ENCODE measurements around the gene CYP1B1. TPM values are rescaled to one million over a fixed set of nuclear protein-coding genes. Genes with fewer than 3 reads are reported as not detected.

The CYP1B1 gene
- total RNA-seq, 1 experiment from 2014 or later, result not detected

DNA sequence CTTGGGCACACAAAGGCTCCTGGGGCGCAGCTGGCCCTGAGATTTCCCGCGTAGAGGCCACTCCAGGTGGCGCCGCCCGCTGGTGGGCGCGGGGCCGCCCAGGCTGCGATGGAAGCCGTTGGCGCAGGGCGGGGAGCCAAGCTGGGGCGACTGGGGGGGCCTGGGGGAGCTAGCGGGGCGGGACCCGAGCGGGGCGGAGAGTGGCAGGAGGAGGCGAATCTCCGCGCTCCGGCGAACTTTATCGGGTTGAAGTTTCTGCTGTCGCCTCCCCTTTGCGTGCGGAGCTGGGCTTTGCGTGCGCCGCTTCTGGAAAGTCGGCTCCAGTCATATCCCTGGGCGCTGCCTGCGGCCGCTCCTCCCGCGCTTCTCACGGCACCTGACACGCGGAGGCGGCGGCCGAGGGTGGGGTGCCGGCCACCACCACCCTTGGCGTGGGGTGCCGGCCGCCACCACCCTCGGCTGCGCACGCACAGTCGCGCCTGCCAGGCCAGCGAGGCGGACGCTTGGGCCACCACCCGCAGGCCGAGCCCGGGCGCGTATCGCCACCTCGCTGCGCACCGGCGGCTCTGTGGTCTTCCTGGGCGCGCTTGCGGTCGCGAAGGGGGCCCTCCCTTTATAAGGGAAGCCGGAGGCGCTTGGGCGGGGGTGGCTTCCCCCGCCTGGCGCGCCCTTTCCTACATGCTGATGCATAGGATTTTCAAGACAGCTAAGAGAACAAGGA is 919 bp upstream of the CYP1B1 start:
- no peak for DNase-seq (ENCODE audit: low read depth)

- DNase-seq (ENCODE audit: low read depth), result no peak
These were observed 280 bp upstream of the CYP1B1 start for GRCh38 chr2:38076152-38076709.

- no peak for DNase-seq (ENCODE audit: low read depth)
These were observed 1.0 kb downstream of the CYP1B1 start for GRCh38 chr2:38074764-38075506.

DNA sequence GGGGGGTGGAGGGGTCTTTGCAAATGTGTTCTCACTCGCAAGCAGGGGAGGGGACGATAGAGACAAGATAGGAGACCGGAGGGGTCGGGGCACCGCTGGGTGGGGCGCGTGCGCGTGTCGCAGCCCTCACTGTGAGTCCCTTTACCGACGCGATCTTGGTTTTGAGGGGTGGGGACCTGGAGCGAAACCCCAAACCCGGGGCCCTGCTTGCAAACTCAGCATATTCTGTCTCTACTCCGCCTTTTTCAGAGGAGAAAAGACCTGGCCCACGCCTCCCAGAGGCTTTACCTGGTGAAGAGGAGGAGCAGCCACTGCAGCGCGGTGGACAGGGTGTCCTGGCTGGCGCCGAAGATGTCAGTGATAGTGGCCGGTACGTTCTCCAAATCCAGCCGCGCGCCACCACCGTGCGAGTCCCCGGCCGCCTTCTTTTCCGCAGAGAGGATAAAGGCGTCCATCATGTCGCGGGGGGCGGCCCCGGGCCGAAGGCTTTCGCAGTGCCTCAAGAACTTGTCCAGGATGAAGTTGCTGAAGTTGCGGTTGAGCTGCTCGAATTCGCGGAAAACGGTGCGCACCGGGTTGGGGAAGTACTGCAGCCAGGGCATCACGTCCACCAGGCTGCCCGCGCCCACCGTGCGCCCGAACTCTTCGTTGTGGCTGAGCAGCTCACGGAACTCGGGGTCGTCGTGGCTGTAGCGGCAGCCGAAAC is 1.7 kb downstream of the CYP1B1 start:
- DNase-seq (ENCODE audit: low read depth), result no peak

- DNase-seq (ENCODE audit: low read depth), result no peak
These were observed 2.5 kb downstream of the CYP1B1 start for GRCh38 chr2:38073211-38074057.

DNA sequence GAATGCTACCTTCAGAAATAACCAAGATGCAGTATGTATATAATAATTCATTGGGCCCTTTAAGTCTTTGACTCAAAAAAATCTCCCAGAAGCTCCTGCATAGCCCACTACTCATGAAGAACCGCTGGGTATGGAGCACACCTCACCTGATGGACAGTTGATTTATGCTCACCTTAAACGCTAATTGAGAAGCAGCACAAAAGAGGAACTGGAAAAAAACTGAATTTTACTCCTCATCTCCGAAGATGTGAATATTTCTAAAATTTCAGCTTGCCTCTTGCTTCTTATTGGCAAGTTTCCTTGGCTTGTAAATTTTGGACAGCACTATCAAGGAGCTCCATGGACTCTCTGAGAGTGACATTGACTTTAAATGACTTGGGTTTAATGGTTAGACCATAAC is 5.5 kb downstream of the CYP1B1 start:
- no peak for DNase-seq (ENCODE audit: low read depth)

- DNase-seq (ENCODE audit: low read depth), result no peak
These were observed 7.7 kb downstream of the CYP1B1 start for GRCh38 chr2:38068234-38068633.

DNA sequence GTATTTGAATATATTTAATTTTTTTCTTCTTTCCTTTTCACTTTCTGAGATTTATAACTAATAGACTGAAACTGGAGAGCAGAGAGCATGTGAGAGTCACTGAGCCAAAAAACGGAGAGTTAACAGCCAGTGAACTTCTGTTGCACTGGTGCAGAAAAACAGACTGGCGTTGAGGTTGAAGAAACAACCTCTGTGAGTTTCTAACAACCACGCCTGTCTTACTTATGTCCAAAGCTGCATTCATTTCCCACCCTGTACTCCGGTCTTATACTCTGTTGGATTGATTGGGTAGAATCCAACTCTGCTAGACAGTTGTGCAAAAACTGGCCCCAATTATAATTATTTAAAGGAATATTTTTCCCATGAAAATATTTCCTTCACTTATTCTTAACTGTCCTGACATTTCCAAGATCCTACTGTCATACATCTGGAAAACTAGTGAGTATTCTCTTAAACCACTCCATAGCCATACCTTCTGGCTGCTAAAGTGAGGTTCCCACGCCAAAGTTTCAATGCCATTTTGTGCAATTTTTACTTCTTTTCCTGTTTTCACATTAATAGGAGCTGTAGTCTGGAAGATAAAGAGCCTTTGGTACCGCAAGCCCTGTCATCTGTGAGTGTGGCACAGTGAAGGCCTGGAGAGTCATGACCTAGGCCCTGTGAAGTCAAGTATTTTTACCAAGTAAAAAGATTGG is 9.4 kb downstream of the CYP1B1 start:
- no peak for DNase-seq (ENCODE audit: low read depth)

DNA sequence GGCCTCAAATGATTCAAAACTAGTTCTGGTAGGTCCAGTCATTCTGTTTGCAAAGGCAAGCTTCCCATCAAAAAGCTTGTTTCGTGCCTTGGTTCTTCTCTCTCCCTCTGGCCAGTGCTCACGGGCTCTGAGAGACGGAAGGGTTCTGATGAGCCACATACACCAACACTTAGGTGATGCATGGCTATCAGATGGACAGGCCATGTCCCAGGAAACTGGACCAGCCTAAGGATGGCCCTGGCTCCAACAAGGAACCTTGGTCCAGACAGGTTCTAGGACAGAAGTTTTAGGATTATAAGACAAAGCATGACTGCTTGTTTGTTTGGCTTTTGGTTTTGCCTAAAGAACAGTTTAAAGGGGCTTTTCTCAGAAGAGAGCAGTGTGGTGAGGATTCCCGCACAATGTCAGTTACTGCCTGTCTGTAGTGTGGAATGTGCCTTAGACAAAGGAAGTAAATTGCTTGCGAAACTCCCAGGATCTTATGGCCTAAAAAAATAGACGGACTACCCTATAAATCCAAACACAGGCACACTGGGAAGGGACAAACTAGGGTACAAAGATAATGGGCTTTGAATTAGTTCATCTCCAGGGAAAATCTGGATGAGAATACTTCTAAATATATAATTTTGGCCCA is 10.3 kb downstream of the CYP1B1 start:
- DNase-seq (ENCODE audit: low read depth), result no peak

GRCh38 chr2:38064801-38065501 is 11.0 kb downstream of the CYP1B1 start:
- DNase-seq (ENCODE audit: low read depth), result no peak

GRCh38 chr2:38060236-38061018 is 15.5 kb downstream of the CYP1B1 start:
- DNase-seq (ENCODE audit: low read depth), result no peak

GRCh38 chr2:38057651-38058410 is 18.1 kb downstream of the CYP1B1 start:
- no peak for DNase-seq (ENCODE audit: low read depth)

DNA sequence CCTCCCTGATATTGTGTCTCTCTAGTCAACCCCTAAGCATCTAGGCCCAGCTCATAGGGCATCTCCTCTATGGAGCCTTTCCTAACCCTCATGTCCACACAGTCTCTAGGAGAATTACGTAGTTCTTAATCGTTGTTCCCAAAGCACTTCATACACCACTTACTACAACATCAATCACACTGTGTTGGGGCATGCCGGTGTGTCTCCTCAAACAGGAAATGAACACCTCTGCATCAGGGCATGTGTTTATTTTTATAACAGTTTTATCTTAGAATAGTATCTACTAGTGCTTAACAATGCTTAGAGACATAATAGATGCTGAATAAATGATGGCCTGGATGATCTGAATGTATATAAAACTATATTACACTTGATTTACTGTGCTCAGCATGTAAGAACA is 19.7 kb downstream of the CYP1B1 start:
- DNase-seq (ENCODE audit: low read depth), result peak; percentile 15

DNA sequence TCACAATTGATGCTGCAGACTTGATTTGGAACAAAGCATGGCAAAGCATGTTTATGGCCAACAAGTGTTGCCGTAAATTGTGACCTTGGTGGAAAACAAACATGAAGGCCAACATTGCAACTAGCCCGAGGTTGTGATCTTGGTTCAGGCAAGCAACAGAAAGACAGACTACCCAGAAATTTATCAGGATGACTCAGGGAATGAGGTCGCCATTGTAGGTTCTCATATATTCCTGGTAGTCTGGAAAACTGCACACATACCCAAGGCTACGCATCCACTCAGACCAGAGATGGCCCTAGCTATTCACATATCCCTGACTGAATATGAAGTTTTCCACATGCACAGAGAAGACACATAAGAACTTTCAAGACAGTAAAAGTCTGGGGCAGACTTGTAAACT is 30.1 kb downstream of the CYP1B1 start:
- DNase-seq (ENCODE audit: low read depth), result no peak

- no peak for DNase-seq (ENCODE audit: low read depth)
These were observed 36.6 kb downstream of the CYP1B1 start for GRCh38 chr2:38039121-38039910.

DNA sequence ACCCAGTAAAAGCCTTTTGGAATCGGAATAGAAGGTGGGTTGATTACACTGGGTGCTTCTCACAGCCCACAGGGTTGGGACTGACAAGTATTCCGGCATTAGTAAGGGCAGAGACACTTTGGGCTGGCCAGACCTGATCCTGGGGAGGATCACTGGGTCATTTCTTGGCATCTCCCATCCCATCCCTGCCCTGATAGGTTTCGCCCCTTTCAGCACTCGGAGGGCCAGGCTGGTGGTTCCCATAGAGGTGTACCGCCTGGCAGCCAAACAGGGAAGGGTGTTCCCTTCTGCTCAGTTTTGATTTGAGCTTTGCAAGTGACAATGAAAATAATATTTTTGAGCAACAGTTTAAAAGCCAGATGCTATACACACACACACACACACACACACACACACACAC is 37.3 kb downstream of the CYP1B1 start:
- no peak for DNase-seq (ENCODE audit: low read depth)
